A549 (cell line): Measurements from ENCODE around the gene CCL7. TPM values are rescaled to one million over a fixed set of nuclear protein-coding genes. Genes with fewer than 3 reads are reported as not detected.

Experiments used
- ATAC-seq, 2 experiments: fragments of 200-7000 bp in 1 of 2; fragments of >200 bp in 1 of 2; cut with Nextera tagmentation in 1 of 2; cut with Tn5 transposase in 1 of 2; 3 replicates each; pipeline versions ENCODE4 v1.8.0 to v1.9.1; 2018 to 2020; ENCODE audit warnings: mild to moderate bottlenecking in 1 of 2, moderate library complexity in 1 of 2
- CTCF ChIA-PET: fragments of 300-600 bp; sonication (Branson Sonifier 250); formaldehyde crosslinking; extraction: SDS; loops from one replicate; lab custom pipeline; 2021; ENCODE audit warnings: antibody characterized with exemption, inconsistent platforms; lab: Yijun Ruan, JAX
- POLR2A ChIA-PET: fragments of 350-600 bp; formaldehyde crosslinking; extraction: SDS; loops from one replicate; lab custom pipeline; 2021; ENCODE audit warnings: antibody characterized with exemption, inconsistent platforms; lab: Yijun Ruan, JAX
- DNase-seq, 2 experiments: peaks; one replicate each; pipeline versions ENCODE4 v3.0.0 to v3.0.0-alpha.2; 2011 to 2016; ENCODE audit warnings: low read depth in 1 of 2, low spot score in 1 of 2
- FAIRE-seq: peaks from 2 replicates; lab custom pipeline; 2011; peaks lifted over from hg19 to GRCh38; lab: Jason Lieb, UNC
- H3K27ac ChIP-seq, 2 experiments: fragments of >200 bp; sonication (Bioruptor Twin); formaldehyde crosslinking; 3 replicates each; pipeline ENCODE4 v1.5.1; 2016 to 2017
- H3K4me1 ChIP-seq: fragments of >200 bp; sonication (Bioruptor Twin); formaldehyde crosslinking; 3 replicates; pipeline ENCODE4 v1.6.1; 2016
- H3K4me2 ChIP-seq: fragments of >200 bp; sonication (Bioruptor Twin); formaldehyde crosslinking; 3 replicates; pipeline ENCODE4 v1.6.1; 2016
- H3K4me3 ChIP-seq: fragments of >200 bp; sonication (Bioruptor Twin); formaldehyde crosslinking; 3 replicates; pipeline ENCODE4 v1.5.1; 2016
- H3K9me3 ChIP-seq: fragments of >200 bp; sonication (Bioruptor Twin); formaldehyde crosslinking; 3 replicates; pipeline ENCODE4 v1.6.1; 2016
- ATOH8 ChIP-seq: fragments of 250-450 bp; sonication (Bioruptor Pico); IDR thresholded peaks from 2 replicates; pipeline ENCODE4 v1.5.0; 2020; ENCODE audit warnings: low read depth, mild to moderate bottlenecking, moderate library complexity
- CEBPB ChIP-seq, 2 experiments: fragments of >200 bp in 1 of 2; sonication (Bioruptor Twin) in 1 of 2; formaldehyde crosslinking in 1 of 2; IDR thresholded peaks; 2 replicates each; pipeline ENCODE4 v1.6.1; 2012 to 2016
- EHMT2 ChIP-seq: fragments of 200-600 bp; sonication (generic); IDR thresholded peaks from 2 replicates; pipeline ENCODE4 v1.6.1; 2016; ENCODE audit warnings: antibody characterized with exemption, low read depth, mild to moderate bottlenecking, moderate library complexity
- ESRRA ChIP-seq: fragments of 150-350 bp; IDR thresholded peaks from 2 replicates; pipeline ENCODE4 v1.6.1; 2014; ENCODE audit warnings: mild to moderate bottlenecking, low read length, borderline replicate concordance
- FOSL2 ChIP-seq, 2 experiments: fragments of 450-650 bp in 1 of 2; fragments of >200 bp in 1 of 2; sonication (Bioruptor Twin) in 1 of 2; formaldehyde crosslinking; IDR thresholded peaks; 2 replicates each; pipeline versions ENCODE4 v1.5.0 to v1.6.1; 2016 to 2020; ENCODE audit warnings: mild to moderate bottlenecking in 1 of 2, moderate library complexity in 1 of 2
- GATA3 ChIP-seq: IDR thresholded peaks from 2 replicates; pipeline ENCODE4 v1.6.1; 2012; ENCODE audit warnings: borderline replicate concordance
- HDAC2 ChIP-seq: fragments of 200-600 bp; sonication (generic); IDR thresholded peaks from 2 replicates; pipeline ENCODE4 v1.6.1; 2016
- HEYL ChIP-seq: fragments of 250-450 bp; sonication (Bioruptor Pico); IDR thresholded peaks from 2 replicates; pipeline ENCODE4 v1.8.0; 2021; ENCODE audit warnings: mild to moderate bottlenecking, moderate library complexity
- HMGXB4 ChIP-seq: fragments of 250-450 bp; sonication (Bioruptor Pico); IDR thresholded peaks from 2 replicates; pipeline ENCODE4 v1.5.0; 2021; ENCODE audit warnings: mild to moderate bottlenecking, moderate library complexity, borderline replicate concordance
- HOXB5 ChIP-seq: fragments of 250-450 bp; sonication (Bioruptor Pico); IDR thresholded peaks from 2 replicates; pipeline ENCODE4 v1.5.0; 2020; ENCODE audit warnings: mild to moderate bottlenecking, moderate library complexity
- MAFK ChIP-seq: fragments of 450-650 bp; IDR thresholded peaks from 2 replicates; pipeline ENCODE4 v1.6.1; 2014; ENCODE audit not compliant: partially characterized antibody
- MAX ChIP-seq: IDR thresholded peaks from 2 replicates; pipeline ENCODE4 v1.6.1; 2012
- MAZ ChIP-seq: fragments of 150-350 bp; IDR thresholded peaks from 2 replicates; pipeline ENCODE4 v1.6.1; 2014; ENCODE audit warnings: antibody characterized with exemption, low read depth, low read length, borderline replicate concordance
- NFE2L2 ChIP-seq: fragments of 150-350 bp; conservative IDR thresholded peaks from 2 replicates; pipeline ENCODE4 v1.6.1; 2014; ENCODE audit warnings: low read length
- NPAS2 ChIP-seq: fragments of 250-450 bp; sonication (Bioruptor Pico); IDR thresholded peaks from 2 replicates; pipeline ENCODE4 v1.8.0; 2022; ENCODE audit warnings: mild to moderate bottlenecking, moderate library complexity, borderline replicate concordance
- RAD21 ChIP-seq, 2 experiments: fragments of >200 bp in 1 of 2; sonication (Bioruptor Twin) in 1 of 2; formaldehyde crosslinking in 1 of 2; IDR thresholded peaks in 1 of 2; conservative IDR thresholded peaks in 1 of 2; 2 replicates in 1 of 2; 3 replicates in 1 of 2; pipeline ENCODE4 v1.6.1; 2012 to 2018; ENCODE audit warnings: inconsistent platforms in 1 of 2
- RFX5 ChIP-seq: fragments of 450-650 bp; IDR thresholded peaks from 2 replicates; pipeline ENCODE4 v1.7.1; 2014; ENCODE audit warnings: antibody characterized with exemption, mild to moderate bottlenecking, moderate library complexity
- RNF2 ChIP-seq: fragments of 200-600 bp; sonication (generic); IDR thresholded peaks from 2 replicates; pipeline ENCODE4 v1.6.1; 2016; ENCODE audit warnings: low read depth, mild to moderate bottlenecking, antibody characterized with exemption, moderate library complexity, borderline replicate concordance
- SREBF2 ChIP-seq: fragments of 450-650 bp; IDR thresholded peaks from 2 replicates; pipeline ENCODE4 v1.6.1; 2014; ENCODE audit warnings: mild to moderate bottlenecking, moderate library complexity
- USF2 ChIP-seq: fragments of 450-650 bp; IDR thresholded peaks from 2 replicates; pipeline ENCODE4 v1.6.1; 2014; ENCODE audit warnings: antibody characterized with exemption
- ZSCAN20 ChIP-seq: fragments of 250-450 bp; sonication (Bioruptor Pico); IDR thresholded peaks from 2 replicates; pipeline ENCODE4 v1.8.0; 2022; ENCODE audit warnings: mild to moderate bottlenecking, moderate library complexity
- WGBS: methylation state at CpG from one replicate; pipeline ENCODE4 v1.1.6; 2017; ENCODE audit errors: missing lambda C conversion rate; 5-methylcytosine and 5-hydroxymethylcytosine counted together
- polyA plus RNA-seq, 4 experiments: library from polyadenylated mRNA; depleted of rRNA in 3 of 4; stranded (reverse); fragments of >200 nt; fragmentation: RNase III in 1 of 4; extraction: RNeasy Plus Mini Kit Qiagen cat#74134 plus additional on column Dnase treatment in 1 of 4; gene quantifications; 2 replicates in 3 of 4; 3 replicates in 1 of 4; pipeline ENCODE4 v1.2.3, GENCODE V29; 2011 to 2017
- TF ChIP-seq, protein P1 (sequence below): fragments of >200 bp; sonication (Bioruptor Twin); formaldehyde crosslinking; IDR thresholded peaks from 3 replicates; pipeline ENCODE4 v1.5.1; 2016
- TF ChIP-seq, protein P2 (sequence below): IDR thresholded peaks from 2 replicates; pipeline ENCODE4 v1.6.1; 2012; ENCODE audit warnings: low read depth, borderline replicate concordance
- TF ChIP-seq, protein P3 (sequence below): fragments of >200 bp; sonication (Bioruptor Twin); formaldehyde crosslinking; IDR thresholded peaks from 3 replicates; pipeline ENCODE4 v1.6.1; 2016

CCL7 gene
- polyA plus RNA-seq, 2 of the 4 experiments (the other 2 are of a cell fraction) = 0.17 TPM; not detected in 1

DNA sequence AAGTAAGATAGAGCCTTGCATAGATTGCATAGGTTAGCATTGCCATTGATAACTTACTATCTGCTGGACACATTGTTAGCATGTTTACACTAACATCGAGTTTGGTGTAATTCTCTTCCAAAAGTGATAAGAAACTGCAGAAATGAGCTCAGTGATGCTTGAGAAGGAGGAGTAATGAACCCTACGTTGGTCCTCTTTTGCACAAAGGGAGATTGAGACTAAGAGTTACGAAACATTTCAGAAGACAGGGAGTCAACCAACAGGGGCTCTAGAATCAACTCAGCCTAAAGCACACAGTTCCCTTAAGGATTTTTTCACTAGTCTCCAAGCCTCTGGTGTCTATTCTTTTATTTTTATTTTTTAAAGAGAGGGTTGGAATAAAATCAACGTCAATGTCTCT is 6.8 kb downstream of the CCL7 start:
- POLR2A ChIA-PET = no interaction called here
- WGBS = 47% methylated on average over 4 of the region's 4 CpGs
- Histone ChIP-seq H3K4me1 (peaks cover 10% of the 10 kb centered on the region; the same call in 2 of the 3 replicates), H3K4me2 (no peak overlapping the region), H3K4me3 (no peak overlapping the region), H3K27ac (no peak overlapping the region), H3K9me3 (no peaks in the 10 kb centered on the region)
- no peak for ATAC-seq
- TF ChIP-seq RFX5 (no peak), FOSL2 (IDR thresholded peaks at IDR 0.05) (no peak), FOSL2 (CRISPR knock-in tag; IDR thresholded peaks at IDR 0.05) (no peak), HOXB5 (CRISPR knock-in tag) (no peak), NFE2L2 (no peak), HMGXB4 (CRISPR knock-in tag) (no peak), MAX (no peak), NPAS2 (CRISPR knock-in tag) (no peak)
- DNase-seq = no peak
- CTCF ChIA-PET = interaction anchor here (3.5 kb wide), 1 partner anchor 84 kb away, joined by 10 read pairs; no protein-coding TSS in a partner anchor
- no peak for FAIRE-seq

DNA sequence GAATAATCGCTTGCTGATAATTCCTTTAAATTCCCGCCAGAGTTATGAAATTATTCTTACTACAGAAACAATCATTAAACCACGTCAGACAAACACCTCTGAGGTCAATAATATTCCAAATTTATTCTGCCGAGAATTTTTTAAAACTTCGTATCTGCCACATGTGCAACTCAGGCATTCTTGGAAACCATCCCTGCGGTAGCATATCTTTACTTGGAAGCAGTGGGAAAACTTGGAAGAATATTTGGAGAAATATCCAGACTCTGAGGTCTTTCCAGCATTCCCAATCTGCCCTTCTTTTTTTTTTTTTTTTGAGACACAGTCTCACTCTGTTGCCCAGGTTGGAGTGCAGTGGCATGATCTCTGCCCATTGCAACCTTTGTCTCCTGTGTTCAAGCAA is 13.6 kb downstream of the CCL7 start:
- Histone ChIP-seq H3K27ac (no peak overlapping the region), H3K9me3 (peaks cover 4% of the 10 kb centered on the region; the same call in 1 of the 3 replicates), H3K4me3 (no peak overlapping the region), H3K4me2 (no peak overlapping the region), H3K4me1 (no peaks in the 10 kb centered on the region)
- no peak for ATAC-seq
- TF ChIP-seq ZSCAN20 (no peak), MAFK (no peak), RAD21 (conservative IDR thresholded peaks at IDR 0.05 in 1 of 2, IDR thresholded peaks at IDR 0.05 in 1 of 2) (no peak), GATA3 (no peak), HEYL (CRISPR knock-in tag) (no peak), HMGXB4 (CRISPR knock-in tag) (no peak), CEBPB (IDR thresholded peaks at IDR 0.05) (no peak), SREBF2 (no peak), HDAC2 (no peak), RNF2 (no peak), ATOH8 (CRISPR knock-in tag) (no peak), ESRRA (no peak), MAX (no peak), MAZ (no peak), EHMT2 (no peak), USF2 (no peak)
- TF ChIP-seq, protein P1, sequence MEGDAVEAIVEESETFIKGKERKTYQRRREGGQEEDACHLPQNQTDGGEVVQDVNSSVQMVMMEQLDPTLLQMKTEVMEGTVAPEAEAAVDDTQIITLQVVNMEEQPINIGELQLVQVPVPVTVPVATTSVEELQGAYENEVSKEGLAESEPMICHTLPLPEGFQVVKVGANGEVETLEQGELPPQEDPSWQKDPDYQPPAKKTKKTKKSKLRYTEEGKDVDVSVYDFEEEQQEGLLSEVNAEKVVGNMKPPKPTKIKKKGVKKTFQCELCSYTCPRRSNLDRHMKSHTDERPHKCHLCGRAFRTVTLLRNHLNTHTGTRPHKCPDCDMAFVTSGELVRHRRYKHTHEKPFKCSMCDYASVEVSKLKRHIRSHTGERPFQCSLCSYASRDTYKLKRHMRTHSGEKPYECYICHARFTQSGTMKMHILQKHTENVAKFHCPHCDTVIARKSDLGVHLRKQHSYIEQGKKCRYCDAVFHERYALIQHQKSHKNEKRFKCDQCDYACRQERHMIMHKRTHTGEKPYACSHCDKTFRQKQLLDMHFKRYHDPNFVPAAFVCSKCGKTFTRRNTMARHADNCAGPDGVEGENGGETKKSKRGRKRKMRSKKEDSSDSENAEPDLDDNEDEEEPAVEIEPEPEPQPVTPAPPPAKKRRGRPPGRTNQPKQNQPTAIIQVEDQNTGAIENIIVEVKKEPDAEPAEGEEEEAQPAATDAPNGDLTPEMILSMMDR = no peak
- TF ChIP-seq, protein P2, sequence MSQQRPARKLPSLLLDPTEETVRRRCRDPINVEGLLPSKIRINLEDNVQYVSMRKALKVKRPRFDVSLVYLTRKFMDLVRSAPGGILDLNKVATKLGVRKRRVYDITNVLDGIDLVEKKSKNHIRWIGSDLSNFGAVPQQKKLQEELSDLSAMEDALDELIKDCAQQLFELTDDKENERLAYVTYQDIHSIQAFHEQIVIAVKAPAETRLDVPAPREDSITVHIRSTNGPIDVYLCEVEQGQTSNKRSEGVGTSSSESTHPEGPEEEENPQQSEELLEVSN = no peak
- TF ChIP-seq, protein P3, sequence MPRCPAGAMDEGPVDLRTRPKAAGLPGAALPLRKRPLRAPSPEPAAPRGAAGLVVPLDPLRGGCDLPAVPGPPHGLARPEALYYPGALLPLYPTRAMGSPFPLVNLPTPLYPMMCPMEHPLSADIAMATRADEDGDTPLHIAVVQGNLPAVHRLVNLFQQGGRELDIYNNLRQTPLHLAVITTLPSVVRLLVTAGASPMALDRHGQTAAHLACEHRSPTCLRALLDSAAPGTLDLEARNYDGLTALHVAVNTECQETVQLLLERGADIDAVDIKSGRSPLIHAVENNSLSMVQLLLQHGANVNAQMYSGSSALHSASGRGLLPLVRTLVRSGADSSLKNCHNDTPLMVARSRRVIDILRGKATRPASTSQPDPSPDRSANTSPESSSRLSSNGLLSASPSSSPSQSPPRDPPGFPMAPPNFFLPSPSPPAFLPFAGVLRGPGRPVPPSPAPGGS = no peak
- FAIRE-seq = no peak
- ChIA-PET POLR2A (interaction anchor here (0.7 kb wide), 1 partner anchor 13 kb away, joined by 3 read pairs; the partner anchor contains the start of gene CCL7), CTCF (no interaction called here)
- 64% methylated on average over 6 of the region's 6 CpGs for WGBS
- no peak for DNase-seq
